HT1080 (cell line): Measurements from ENCODE around the gene PINLYP. TPM values are rescaled to one million over a fixed set of nuclear protein-coding genes. Genes with fewer than 3 reads are reported as not detected.

Experiments used
- DNase-seq: peaks from one replicate; pipeline ENCODE4 v3.0.0-alpha.2; 2015; ENCODE audit warnings: low read depth
- total RNA-seq: library from RNA; depleted of rRNA; stranded (reverse); fragments of >200 nt; shearing (Covaris generic); gene quantifications from 2 replicates; pipeline ENCODE4 v1.2.3, GENCODE V29; 2014; rRNA removed

Gene PINLYP
- total RNA-seq, 1 experiment from 2014 or later = 0.58 TPM

DNA sequence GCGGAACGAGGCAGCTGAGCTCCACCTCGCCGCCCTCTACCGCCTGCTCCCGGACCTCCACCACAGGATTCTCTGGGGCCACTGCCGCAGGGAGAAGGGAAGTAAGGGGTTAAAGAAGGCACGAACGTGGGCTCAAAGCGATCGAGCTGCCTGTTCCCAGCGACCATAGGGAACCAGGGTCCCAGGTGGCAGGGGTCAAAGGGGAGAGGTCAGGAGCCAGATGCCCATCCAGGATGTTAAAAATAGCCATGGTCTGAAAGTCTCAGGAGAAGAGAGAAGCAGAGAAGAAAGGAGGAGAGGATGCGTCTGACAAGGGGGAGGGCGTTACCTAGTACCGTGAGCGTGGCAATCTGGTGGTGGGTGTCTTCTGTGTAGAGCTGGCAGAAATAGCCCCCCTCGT is 51.2 kb downstream of the PINLYP start:
- no peak for DNase-seq

DNA sequence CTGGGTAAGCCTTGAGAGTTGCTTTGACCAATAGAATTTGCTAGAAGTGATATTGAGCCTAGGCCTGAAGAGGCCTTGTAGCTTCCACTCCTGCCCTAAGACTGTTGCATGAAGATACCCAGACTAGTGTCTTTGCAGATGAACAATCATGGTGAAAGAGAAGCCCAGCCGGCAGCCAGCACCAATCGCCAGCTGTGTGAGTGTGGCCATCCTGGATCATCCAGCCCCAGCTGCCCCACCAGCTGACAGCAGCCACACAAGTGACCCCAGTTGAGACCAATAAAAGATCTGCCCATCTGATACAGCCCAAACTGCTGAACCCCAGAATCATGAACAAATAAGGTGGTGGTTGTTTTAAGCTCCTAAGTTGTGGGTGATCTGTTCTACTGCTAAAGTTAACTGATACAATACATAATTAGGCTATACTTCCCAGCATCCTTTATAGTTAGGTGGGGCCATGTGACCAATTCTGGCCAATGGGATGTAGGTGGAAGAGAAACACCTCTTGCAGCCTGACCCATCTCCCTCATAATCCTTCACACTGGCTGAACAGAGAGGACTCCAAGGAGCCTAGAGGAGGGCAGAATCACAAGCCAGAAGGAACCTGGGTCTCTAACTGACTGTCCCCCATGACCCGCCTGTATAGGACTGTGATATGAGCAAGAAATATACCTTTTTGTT is 53.2 kb downstream of the PINLYP start:
- no peak for DNase-seq

DNA sequence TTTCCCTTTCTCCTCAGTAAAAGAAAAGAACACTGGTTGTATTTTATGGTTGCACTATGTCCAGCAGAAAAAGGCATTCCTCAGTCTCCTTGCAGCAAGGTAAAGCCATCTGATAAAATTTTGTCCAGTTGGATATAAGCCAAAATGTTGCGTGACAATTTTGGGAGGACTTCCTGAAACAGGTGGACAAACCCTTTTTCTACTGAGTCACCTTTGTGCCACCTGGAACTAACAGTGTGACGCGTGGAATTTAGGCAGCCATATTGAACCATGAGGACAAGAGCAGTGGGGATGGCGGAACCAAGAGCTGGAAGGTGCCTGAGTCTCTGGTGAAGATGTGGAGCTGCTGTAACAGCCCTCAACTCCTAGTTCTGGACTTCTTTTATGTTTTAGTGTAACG is 55.9 kb downstream of the PINLYP start:
- DNase-seq = no peak

Other genes starting within 250 kb of the PINLYP start
- not detected in 2 replicates for gene CD177, start 222.1 kb upstream of the PINLYP start, total RNA-seq
- gene TEX101, start 160.9 kb upstream of the PINLYP start, total RNA-seq = not detected in 2 replicates
- gene LYPD3, start 110.2 kb upstream of the PINLYP start, total RNA-seq = not detected in 2 replicates
- 5.3 and 7.0 TPM in 2 replicates for gene PHLDB3, start 71.1 kb upstream of the PINLYP start, total RNA-seq
- gene ETHE1, start 48.6 kb upstream of the PINLYP start, total RNA-seq = 30.5 and 31.1 TPM in 2 replicates
- gene ZNF575, start 42.6 kb upstream of the PINLYP start, total RNA-seq = not detected in 2 replicates
- 24.3 and 32.5 TPM in 2 replicates for gene XRCC1, start 274 bp upstream of the PINLYP start, total RNA-seq
- gene IRGQ, start 20.3 kb downstream of the PINLYP start, total RNA-seq = 7.1 and 12.4 TPM in 2 replicates
- 19.4 and 19.9 TPM in 2 replicates for gene ZNF576, start 20.8 kb downstream of the PINLYP start, total RNA-seq
- 0.03 TPM in 1 of 2 replicates, not detected in the other for gene SRRM5, start 36.3 kb downstream of the PINLYP start, total RNA-seq
- gene ZNF428, start 43.8 kb downstream of the PINLYP start, total RNA-seq = 23.6 and 24.8 TPM in 2 replicates
- 1.3 and 1.5 TPM in 2 replicates for gene CADM4, start 64.0 kb downstream of the PINLYP start, total RNA-seq
- gene PLAUR, start 94.4 kb downstream of the PINLYP start, total RNA-seq = 217 and 240 TPM in 2 replicates
- gene IRGC, start 140.3 kb downstream of the PINLYP start, total RNA-seq = not detected in 2 replicates
- gene SMG9, start 179.2 kb downstream of the PINLYP start, total RNA-seq = 29.0 and 37.5 TPM in 2 replicates
- gene KCNN4, start 205.2 kb downstream of the PINLYP start, total RNA-seq = 108 and 120 TPM in 2 replicates
- gene LYPD5, start 226.6 kb downstream of the PINLYP start, total RNA-seq = 0.07 and 0.37 TPM in 2 replicates